SK-N-SH treated with all-trans-retinoic acid at 6 μM for 48 hours (cell line): Measurements from ENCODE around the gene TSPAN9.

Source experiments
- ATAC-seq: fragments of 200-7000 bp; cut with Tn5 transposase; 3 replicates; pipeline ENCODE4 v1.9.1; 2020; ENCODE audit warnings: mild to moderate bottlenecking, moderate library complexity
- ARNTL ChIP-seq: fragments of 450-650 bp; formaldehyde crosslinking; IDR thresholded peaks from 2 replicates; pipeline ENCODE4 v1.5.0; 2020; ENCODE audit warnings: low read depth, mild to moderate bottlenecking, moderate library complexity, borderline replicate concordance
- BACH2 ChIP-seq: fragments of 250-450 bp; sonication (Bioruptor Pico); IDR thresholded peaks from 2 replicates; pipeline ENCODE4 v1.9.0; 2021; ENCODE audit warnings: mild to moderate bottlenecking, borderline replicate concordance
- CSDC2 ChIP-seq: fragments of 250-450 bp; sonication (Bioruptor Pico); IDR thresholded peaks from 2 replicates; pipeline ENCODE4 v1.5.0; 2020; ENCODE audit warnings: mild to moderate bottlenecking, moderate library complexity
- GLIS3 ChIP-seq: fragments of 250-450 bp; sonication (Bioruptor Pico); IDR thresholded peaks from 2 replicates; pipeline ENCODE4 v1.5.0; 2020; ENCODE audit warnings: mild to moderate bottlenecking, moderate library complexity
- ISL1 ChIP-seq: fragments of 250-450 bp; sonication (Bioruptor Pico); IDR thresholded peaks from 2 replicates; pipeline ENCODE4 v2.1.2; 2022; ENCODE audit warnings: mild to moderate bottlenecking, moderate library complexity
- OSR1 ChIP-seq: fragments of 250-450 bp; sonication (Bioruptor Pico); IDR thresholded peaks from 2 replicates; pipeline ENCODE4 v1.8.0; 2022; ENCODE audit warnings: moderate library complexity, mild to moderate bottlenecking, inconsistent platforms
- PPARA ChIP-seq: fragments of 250-450 bp; sonication (Bioruptor Pico); IDR thresholded peaks from 2 replicates; pipeline ENCODE4 v1.5.0; 2020; ENCODE audit warnings: mild to moderate bottlenecking, borderline replicate concordance
- RARB ChIP-seq: fragments of 250-450 bp; sonication (Bioruptor Pico); IDR thresholded peaks from 2 replicates; pipeline ENCODE4 v1.8.0; 2021; ENCODE audit warnings: mild to moderate bottlenecking, moderate library complexity
- SNAI2 ChIP-seq: fragments of 250-450 bp; sonication (Bioruptor Pico); IDR thresholded peaks from 2 replicates; pipeline ENCODE4 v1.5.0; 2020; ENCODE audit warnings: mild to moderate bottlenecking, moderate library complexity
- TCF4 ChIP-seq: fragments of 250-450 bp; sonication (Bioruptor Pico); IDR thresholded peaks from 2 replicates; pipeline ENCODE4 v1.8.0; 2021; ENCODE audit warnings: mild to moderate bottlenecking, moderate library complexity, borderline replicate concordance
- TOX ChIP-seq: fragments of 250-450 bp; sonication (Bioruptor Pico); IDR thresholded peaks from 2 replicates; pipeline ENCODE4 v1.8.0; 2021; ENCODE audit warnings: mild to moderate bottlenecking, moderate library complexity, borderline replicate concordance
- ZC3H10 ChIP-seq: fragments of 250-450 bp; sonication (Bioruptor Pico); IDR thresholded peaks from 2 replicates; pipeline ENCODE4 v1.5.1; 2021; ENCODE audit warnings: mild to moderate bottlenecking, moderate library complexity
- ZFP3 ChIP-seq: fragments of 250-450 bp; sonication (Bioruptor Pico); IDR thresholded peaks from 2 replicates; pipeline ENCODE4 v1.5.0; 2020; ENCODE audit warnings: mild to moderate bottlenecking, moderate library complexity
- ZFP30 ChIP-seq: fragments of 450-650 bp; formaldehyde crosslinking; IDR thresholded peaks from 2 replicates; pipeline ENCODE4 v1.5.0; 2022; ENCODE audit warnings: mild to moderate bottlenecking, moderate library complexity
- ZNF565 ChIP-seq: fragments of 450-650 bp; formaldehyde crosslinking; conservative IDR thresholded peaks from 2 replicates; pipeline ENCODE4 v1.5.0; 2020; ENCODE audit warnings: low read depth, mild to moderate bottlenecking, moderate library complexity
- ZNF70 ChIP-seq: fragments of 450-650 bp; formaldehyde crosslinking; IDR thresholded peaks from 2 replicates; pipeline ENCODE4 v1.5.0; 2020; ENCODE audit warnings: mild to moderate bottlenecking, moderate library complexity
- ZNF8 ChIP-seq: fragments of 450-650 bp; formaldehyde crosslinking; IDR thresholded peaks from 2 replicates; pipeline ENCODE4 v1.5.0; 2020; ENCODE audit warnings: mild to moderate bottlenecking, moderate library complexity
- TF ChIP-seq, protein P1 (sequence below): fragments of 250-450 bp; sonication (Bioruptor Pico); IDR thresholded peaks from 2 replicates; pipeline ENCODE4 v1.5.1; 2021; ENCODE audit warnings: mild to moderate bottlenecking, moderate library complexity
- TF ChIP-seq, protein P2 (sequence below): fragments of 250-450 bp; sonication (Bioruptor Pico); IDR thresholded peaks from 2 replicates; pipeline ENCODE4 v1.5.0; 2020; ENCODE audit warnings: mild to moderate bottlenecking, moderate library complexity
- TF ChIP-seq, protein P3 (sequence below): fragments of 250-450 bp; sonication (Bioruptor Pico); IDR thresholded peaks from 2 replicates; pipeline ENCODE4 v1.8.0; 2020; ENCODE audit warnings: mild to moderate bottlenecking, moderate library complexity, borderline replicate concordance
- TF ChIP-seq, protein P4 (sequence below): fragments of 250-450 bp; sonication (Bioruptor Pico); IDR thresholded peaks from 2 replicates; pipeline ENCODE4 v1.5.1; 2020; ENCODE audit warnings: low read depth, mild to moderate bottlenecking, moderate library complexity

TSPAN9 gene

DNA sequence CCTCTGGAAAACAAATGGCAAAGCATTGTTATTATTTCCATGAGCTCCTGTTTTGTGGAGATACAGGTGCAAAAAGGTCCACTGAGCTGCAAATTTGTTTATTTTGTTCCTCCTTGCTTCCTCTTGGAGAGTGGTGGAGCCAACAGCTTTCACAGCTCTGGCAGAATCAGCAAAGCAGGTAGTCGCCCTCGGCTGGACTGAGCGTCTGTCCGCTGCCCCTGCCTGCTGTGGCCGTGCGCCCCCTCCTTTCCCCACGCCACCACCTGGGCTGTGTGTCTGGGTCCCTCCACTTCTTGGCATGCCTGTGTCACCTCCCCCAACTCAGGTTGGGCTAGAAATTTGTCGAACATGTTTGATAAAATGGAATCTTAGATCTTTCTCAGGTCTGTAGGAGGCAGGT lies 188.2 kb downstream of the TSPAN9 start (continued):
- TF ChIP-seq, protein P1, sequence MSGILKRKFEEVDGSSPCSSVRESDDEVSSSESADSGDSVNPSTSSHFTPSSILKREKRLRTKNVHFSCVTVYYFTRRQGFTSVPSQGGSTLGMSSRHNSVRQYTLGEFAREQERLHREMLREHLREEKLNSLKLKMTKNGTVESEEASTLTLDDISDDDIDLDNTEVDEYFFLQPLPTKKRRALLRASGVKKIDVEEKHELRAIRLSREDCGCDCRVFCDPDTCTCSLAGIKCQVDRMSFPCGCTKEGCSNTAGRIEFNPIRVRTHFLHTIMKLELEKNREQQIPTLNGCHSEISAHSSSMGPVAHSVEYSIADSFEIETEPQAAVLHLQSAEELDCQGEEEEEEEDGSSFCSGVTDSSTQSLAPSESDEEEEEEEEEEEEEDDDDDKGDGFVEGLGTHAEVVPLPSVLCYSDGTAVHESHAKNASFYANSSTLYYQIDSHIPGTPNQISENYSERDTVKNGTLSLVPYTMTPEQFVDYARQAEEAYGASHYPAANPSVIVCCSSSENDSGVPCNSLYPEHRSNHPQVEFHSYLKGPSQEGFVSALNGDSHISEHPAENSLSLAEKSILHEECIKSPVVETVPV: no peak
- TF ChIP-seq OSR1 (CRISPR knock-in tag) (no peak), ARNTL (CRISPR knock-in tag) (no peak), ISL1 (CRISPR knock-in tag) (no peak), GLIS3 (CRISPR knock-in tag) (no peak), ZFP30 (no peak), ZC3H10 (no peak), ZNF8 (CRISPR knock-in tag) (no peak)
- TF ChIP-seq, all 23 proteins: peak for 0

DNA sequence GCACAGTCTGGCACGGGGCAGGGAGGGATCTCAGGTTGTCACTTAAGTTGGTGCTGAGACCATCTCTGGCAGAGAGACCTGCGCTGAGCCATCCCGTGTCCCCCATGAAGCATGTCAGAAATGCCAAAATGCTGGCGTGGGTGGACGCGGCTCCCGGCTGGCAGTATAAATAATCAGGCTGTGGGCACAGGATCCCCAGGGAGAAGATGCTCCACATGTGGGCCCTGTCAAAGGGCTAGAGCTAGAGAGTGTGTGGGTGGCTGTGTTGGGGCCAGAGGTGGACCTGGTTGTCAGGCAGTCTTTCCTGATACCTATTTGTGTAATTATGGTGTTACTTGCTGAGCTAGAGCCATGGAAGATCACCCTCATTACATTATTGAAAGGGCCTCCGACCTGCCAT lies 189.5 kb downstream of the TSPAN9 start:
- no peak for ATAC-seq
- TF ChIP-seq ISL1 (CRISPR knock-in tag) (no peak), SNAI2 (CRISPR knock-in tag) (no peak), TOX (no peak), PPARA (CRISPR knock-in tag) (no peak), ZNF70 (no peak), TCF4 (no peak), ZC3H10 (no peak), GLIS3 (CRISPR knock-in tag) (no peak)
- TF ChIP-seq, protein P1: no peak
- TF ChIP-seq, all 23 proteins: peak for 0

DNA sequence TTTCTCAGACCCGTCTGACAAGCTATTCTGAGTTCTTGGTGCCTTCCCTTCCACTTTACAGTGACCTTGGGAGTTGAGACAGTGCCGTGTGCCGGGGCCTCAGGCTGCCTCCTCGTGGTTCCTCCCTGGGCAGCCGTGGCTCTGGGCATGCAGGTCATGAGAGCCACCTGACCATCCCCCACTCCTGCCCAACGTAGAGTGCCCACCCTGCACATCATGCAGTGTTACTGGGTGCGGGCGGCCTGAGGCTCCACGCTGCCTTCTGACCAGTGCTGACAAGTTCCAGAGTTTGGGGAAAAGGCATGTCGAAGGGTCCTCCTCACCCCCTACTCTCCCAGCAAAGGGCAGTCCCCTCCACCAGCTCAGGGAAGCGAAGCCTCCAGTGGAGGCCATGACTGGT lies 190.5 kb downstream of the TSPAN9 start:
- no peak for ATAC-seq
- no peak for TF ChIP-seq TCF4
- TF ChIP-seq, protein P2, sequence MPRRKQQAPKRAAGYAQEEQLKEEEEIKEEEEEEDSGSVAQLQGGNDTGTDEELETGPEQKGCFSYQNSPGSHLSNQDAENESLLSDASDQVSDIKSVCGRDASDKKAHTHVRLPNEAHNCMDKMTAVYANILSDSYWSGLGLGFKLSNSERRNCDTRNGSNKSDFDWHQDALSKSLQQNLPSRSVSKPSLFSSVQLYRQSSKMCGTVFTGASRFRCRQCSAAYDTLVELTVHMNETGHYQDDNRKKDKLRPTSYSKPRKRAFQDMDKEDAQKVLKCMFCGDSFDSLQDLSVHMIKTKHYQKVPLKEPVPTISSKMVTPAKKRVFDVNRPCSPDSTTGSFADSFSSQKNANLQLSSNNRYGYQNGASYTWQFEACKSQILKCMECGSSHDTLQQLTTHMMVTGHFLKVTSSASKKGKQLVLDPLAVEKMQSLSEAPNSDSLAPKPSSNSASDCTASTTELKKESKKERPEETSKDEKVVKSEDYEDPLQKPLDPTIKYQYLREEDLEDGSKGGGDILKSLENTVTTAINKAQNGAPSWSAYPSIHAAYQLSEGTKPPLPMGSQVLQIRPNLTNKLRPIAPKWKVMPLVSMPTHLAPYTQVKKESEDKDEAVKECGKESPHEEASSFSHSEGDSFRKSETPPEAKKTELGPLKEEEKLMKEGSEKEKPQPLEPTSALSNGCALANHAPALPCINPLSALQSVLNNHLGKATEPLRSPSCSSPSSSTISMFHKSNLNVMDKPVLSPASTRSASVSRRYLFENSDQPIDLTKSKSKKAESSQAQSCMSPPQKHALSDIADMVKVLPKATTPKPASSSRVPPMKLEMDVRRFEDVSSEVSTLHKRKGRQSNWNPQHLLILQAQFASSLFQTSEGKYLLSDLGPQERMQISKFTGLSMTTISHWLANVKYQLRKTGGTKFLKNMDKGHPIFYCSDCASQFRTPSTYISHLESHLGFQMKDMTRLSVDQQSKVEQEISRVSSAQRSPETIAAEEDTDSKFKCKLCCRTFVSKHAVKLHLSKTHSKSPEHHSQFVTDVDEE (CRISPR knock-in tag): no peak
- no peak for TF ChIP-seq RARB (CRISPR knock-in tag)
- TF ChIP-seq ZNF70: no peak
- TF ChIP-seq OSR1 (CRISPR knock-in tag): no peak
- no peak for TF ChIP-seq ZC3H10
- TF ChIP-seq ZNF565 (CRISPR knock-in tag): no peak
- TF ChIP-seq, protein P3, sequence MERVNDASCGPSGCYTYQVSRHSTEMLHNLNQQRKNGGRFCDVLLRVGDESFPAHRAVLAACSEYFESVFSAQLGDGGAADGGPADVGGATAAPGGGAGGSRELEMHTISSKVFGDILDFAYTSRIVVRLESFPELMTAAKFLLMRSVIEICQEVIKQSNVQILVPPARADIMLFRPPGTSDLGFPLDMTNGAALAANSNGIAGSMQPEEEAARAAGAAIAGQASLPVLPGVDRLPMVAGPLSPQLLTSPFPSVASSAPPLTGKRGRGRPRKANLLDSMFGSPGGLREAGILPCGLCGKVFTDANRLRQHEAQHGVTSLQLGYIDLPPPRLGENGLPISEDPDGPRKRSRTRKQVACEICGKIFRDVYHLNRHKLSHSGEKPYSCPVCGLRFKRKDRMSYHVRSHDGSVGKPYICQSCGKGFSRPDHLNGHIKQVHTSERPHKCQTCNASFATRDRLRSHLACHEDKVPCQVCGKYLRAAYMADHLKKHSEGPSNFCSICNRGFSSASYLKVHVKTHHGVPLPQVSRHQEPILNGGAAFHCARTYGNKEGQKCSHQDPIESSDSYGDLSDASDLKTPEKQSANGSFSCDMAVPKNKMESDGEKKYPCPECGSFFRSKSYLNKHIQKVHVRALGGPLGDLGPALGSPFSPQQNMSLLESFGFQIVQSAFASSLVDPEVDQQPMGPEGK (CRISPR knock-in tag): no peak
- no peak for TF ChIP-seq ZFP30

DNA sequence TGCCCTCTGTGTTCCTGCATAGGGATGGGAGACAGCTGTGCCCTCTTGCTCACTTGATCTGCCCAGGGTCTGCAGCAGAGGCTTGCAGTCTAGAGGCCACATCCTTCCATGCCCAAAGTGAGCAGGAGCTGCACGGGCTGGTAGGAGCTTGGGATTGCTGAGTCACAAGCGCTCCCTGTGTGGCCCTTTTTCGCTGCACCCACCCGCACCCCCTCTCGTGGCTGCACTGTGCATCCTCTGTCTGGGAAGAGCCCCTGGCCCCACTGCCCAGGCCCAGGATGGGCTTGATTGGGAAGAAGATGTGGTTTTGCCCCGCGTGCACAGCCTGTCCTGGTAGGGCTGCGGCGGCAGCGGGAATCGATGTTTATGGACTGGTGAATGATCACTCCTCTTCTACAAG lies 192.4 kb downstream of the TSPAN9 start:
- no peak for ATAC-seq
- no peak for TF ChIP-seq CSDC2 (CRISPR knock-in tag)
- TF ChIP-seq, protein P1: no peak
- TF ChIP-seq ZFP3: no peak
- TF ChIP-seq, protein P4, sequence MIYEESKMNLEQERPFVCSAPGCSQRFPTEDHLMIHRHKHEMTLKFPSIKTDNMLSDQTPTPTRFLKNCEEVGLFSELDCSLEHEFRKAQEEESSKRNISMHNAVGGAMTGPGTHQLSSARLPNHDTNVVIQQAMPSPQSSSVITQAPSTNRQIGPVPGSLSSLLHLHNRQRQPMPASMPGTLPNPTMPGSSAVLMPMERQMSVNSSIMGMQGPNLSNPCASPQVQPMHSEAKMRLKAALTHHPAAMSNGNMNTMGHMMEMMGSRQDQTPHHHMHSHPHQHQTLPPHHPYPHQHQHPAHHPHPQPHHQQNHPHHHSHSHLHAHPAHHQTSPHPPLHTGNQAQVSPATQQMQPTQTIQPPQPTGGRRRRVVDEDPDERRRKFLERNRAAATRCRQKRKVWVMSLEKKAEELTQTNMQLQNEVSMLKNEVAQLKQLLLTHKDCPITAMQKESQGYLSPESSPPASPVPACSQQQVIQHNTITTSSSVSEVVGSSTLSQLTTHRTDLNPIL: no peak
- TF ChIP-seq ZNF70: no peak
- TF ChIP-seq TOX: no peak
- no peak for TF ChIP-seq BACH2
- no peak for TF ChIP-seq ISL1 (CRISPR knock-in tag)
- TF ChIP-seq, protein P2 (CRISPR knock-in tag): no peak
- no peak for TF ChIP-seq GLIS3 (CRISPR knock-in tag)
- TF ChIP-seq ZC3H10: no peak
- no peak for TF ChIP-seq OSR1 (CRISPR knock-in tag)
- TF ChIP-seq ZFP30: no peak
- no peak for TF ChIP-seq RARB (CRISPR knock-in tag)
- TF ChIP-seq ZNF565 (CRISPR knock-in tag): no peak
- no peak for TF ChIP-seq SNAI2 (CRISPR knock-in tag)
- no peak for TF ChIP-seq ARNTL (CRISPR knock-in tag)
- TF ChIP-seq TCF4: no peak
- no peak for TF ChIP-seq ZNF8 (CRISPR knock-in tag)
